Activated naive CD8-positive, alpha-beta T cell (primary cell): Measurements from ENCODE around the gene LZTR1.

Experiments used
- H3K27ac Mint-ChIP-seq: one replicate; pipeline ENCODE4 v1.8.0; 2021; ENCODE audit warnings: mixed read lengths
- H3K27me3 Mint-ChIP-seq: one replicate; pipeline ENCODE4 v1.8.0; 2021; ENCODE audit warnings: mixed read lengths
- H3K36me3 Mint-ChIP-seq: one replicate; pipeline ENCODE4 v1.8.0; 2021; ENCODE audit warnings: mixed read lengths
- H3K4me1 Mint-ChIP-seq: one replicate; pipeline ENCODE4 v1.8.0; 2021; ENCODE audit warnings: low read depth, mixed read lengths
- H3K4me3 Mint-ChIP-seq: one replicate; pipeline ENCODE4 v1.8.0; 2021; ENCODE audit warnings: mild to moderate bottlenecking, mixed read lengths
- H3K9me3 Mint-ChIP-seq: one replicate; pipeline ENCODE4 v1.8.0; 2021; ENCODE audit warnings: low read depth, mixed read lengths

The LZTR1 gene

GRCh38 chr22:20945578-20945934, 36.5 kb upstream of the LZTR1 start:
- Mint-ChIP-seq H3K4me3 (no peak overlapping the region), H3K27ac (peak overlapping the region; percentile 50), H3K4me1 (peaks cover 78% of the 10 kb centered on the region), H3K36me3 (no peaks in the 10 kb centered on the region), H3K27me3 (no peaks in the 10 kb centered on the region), H3K9me3 (no peaks in the 10 kb centered on the region)

GRCh38 chr22:20946080-20946986, 35.8 kb upstream of the LZTR1 start:
- Mint-ChIP-seq H3K36me3 (no peaks in the 10 kb centered on the region), H3K4me3 (no peak overlapping the region), H3K9me3 (no peaks in the 10 kb centered on the region), H3K27ac (peak overlapping the region; percentile 11), H3K4me1 (peaks cover 71% of the 10 kb centered on the region), H3K27me3 (no peaks in the 10 kb centered on the region)

- Mint-ChIP-seq H3K4me1 (peaks cover 68% of the 10 kb centered on the region), H3K27ac (no peak overlapping the region), H3K36me3 (no peaks in the 10 kb centered on the region), H3K4me3 (no peak overlapping the region), H3K9me3 (no peaks in the 10 kb centered on the region), H3K27me3 (no peaks in the 10 kb centered on the region)
Observed at GRCh38 chr22:20946991-20947390, 35.1 kb upstream of the LZTR1 start.

- Mint-ChIP-seq H3K4me1 (peaks cover 53% of the 10 kb centered on the region), H3K27ac (no peak overlapping the region), H3K9me3 (no peaks in the 10 kb centered on the region), H3K27me3 (no peaks in the 10 kb centered on the region), H3K4me3 (no peak overlapping the region), H3K36me3 (peaks cover 3% of the 10 kb centered on the region)
Observed at GRCh38 chr22:20948450-20948849, 33.6 kb upstream of the LZTR1 start.

GRCh38 chr22:20948989-20949388, 33.1 kb upstream of the LZTR1 start:
- H3K4me3 Mint-ChIP-seq = no peak overlapping the region
- no peaks in the 10 kb centered on the region for H3K27me3 Mint-ChIP-seq
- H3K36me3 Mint-ChIP-seq = peaks cover 3% of the 10 kb centered on the region
- no peaks in the 10 kb centered on the region for H3K9me3 Mint-ChIP-seq
- H3K4me1 Mint-ChIP-seq = peaks cover 49% of the 10 kb centered on the region
- H3K27ac Mint-ChIP-seq = no peak overlapping the region

- peak overlapping the region; percentile 35 for H3K27ac Mint-ChIP-seq
- peaks cover 47% of the 10 kb centered on the region for H3K4me1 Mint-ChIP-seq
- H3K27me3 Mint-ChIP-seq = no peaks in the 10 kb centered on the region
- peaks cover 3% of the 10 kb centered on the region for H3K36me3 Mint-ChIP-seq
- H3K9me3 Mint-ChIP-seq = no peaks in the 10 kb centered on the region
- H3K4me3 Mint-ChIP-seq = peak overlapping the region; percentile 11
Observed at GRCh38 chr22:20949698-20950183, 32.4 kb upstream of the LZTR1 start.

GRCh38 chr22:20951151-20951931, 30.8 kb upstream of the LZTR1 start:
- Mint-ChIP-seq H3K4me3 (no peak overlapping the region), H3K27me3 (peaks cover 1% of the 10 kb centered on the region), H3K27ac (no peak overlapping the region), H3K36me3 (peaks cover 3% of the 10 kb centered on the region), H3K9me3 (no peaks in the 10 kb centered on the region), H3K4me1 (peaks cover 35% of the 10 kb centered on the region)

- no peaks in the 10 kb centered on the region for H3K9me3 Mint-ChIP-seq
- peaks cover 3% of the 10 kb centered on the region for H3K36me3 Mint-ChIP-seq
- no peak overlapping the region for H3K4me3 Mint-ChIP-seq
- H3K27ac Mint-ChIP-seq = no peak overlapping the region
- peaks cover 34% of the 10 kb centered on the region for H3K4me1 Mint-ChIP-seq
- H3K27me3 Mint-ChIP-seq = peaks cover 1% of the 10 kb centered on the region
Observed at GRCh38 chr22:20951932-20952380, 30.1 kb upstream of the LZTR1 start.

GRCh38 chr22:20952544-20953341, 29.4 kb upstream of the LZTR1 start:
- no peak overlapping the region for H3K4me3 Mint-ChIP-seq
- H3K36me3 Mint-ChIP-seq = peaks cover 3% of the 10 kb centered on the region
- peaks cover 1% of the 10 kb centered on the region for H3K27me3 Mint-ChIP-seq
- H3K9me3 Mint-ChIP-seq = no peaks in the 10 kb centered on the region
- H3K4me1 Mint-ChIP-seq = peaks cover 28% of the 10 kb centered on the region
- H3K27ac Mint-ChIP-seq = no peak overlapping the region

- Mint-ChIP-seq H3K4me1 (peaks cover 26% of the 10 kb centered on the region), H3K27me3 (peaks cover 5% of the 10 kb centered on the region), H3K9me3 (no peaks in the 10 kb centered on the region), H3K36me3 (peaks cover 3% of the 10 kb centered on the region), H3K4me3 (no peak overlapping the region), H3K27ac (no peak overlapping the region)
Observed at GRCh38 chr22:20953342-20953608, 28.8 kb upstream of the LZTR1 start.

GRCh38 chr22:20953668-20954500, 28.2 kb upstream of the LZTR1 start:
- Mint-ChIP-seq H3K27ac (no peak overlapping the region), H3K4me3 (no peak overlapping the region)

GRCh38 chr22:20955548-20955947, 26.5 kb upstream of the LZTR1 start:
- no peak overlapping the region for H3K27ac Mint-ChIP-seq
- no peak overlapping the region for H3K4me3 Mint-ChIP-seq
- H3K9me3 Mint-ChIP-seq = no peaks in the 10 kb centered on the region
- peaks cover 9% of the 10 kb centered on the region for H3K4me1 Mint-ChIP-seq
- peaks cover 8% of the 10 kb centered on the region for H3K27me3 Mint-ChIP-seq
- peaks cover 3% of the 10 kb centered on the region for H3K36me3 Mint-ChIP-seq

More at GRCh38 chr22:20953668-20954500, 28.2 kb upstream of the LZTR1 start:
- Mint-ChIP-seq H3K9me3 (no peaks in the 10 kb centered on the region), H3K36me3 (peaks cover 3% of the 10 kb centered on the region), H3K27me3 (peaks cover 6% of the 10 kb centered on the region), H3K4me1 (peaks cover 21% of the 10 kb centered on the region)

GRCh38 chr22:20956258-20957101, 25.6 kb upstream of the LZTR1 start:
- Mint-ChIP-seq H3K4me3 (peak overlapping the region; percentile 72), H3K9me3 (no peaks in the 10 kb centered on the region), H3K36me3 (peaks cover 3% of the 10 kb centered on the region), H3K4me1 (peaks cover 10% of the 10 kb centered on the region), H3K27me3 (peaks cover 8% of the 10 kb centered on the region), H3K27ac (no peak overlapping the region)
